IMR-90 (cell line): ENCODE results near the gene ZCCHC24. TPM values are rescaled to one million over a fixed set of nuclear protein-coding genes. Genes with fewer than 3 reads are reported as not detected.

Source experiments
- ATAC-seq: fragments of 200-7000 bp; cut with Tn5 transposase; 2 replicates; pipeline ENCODE4 v1.9.1; 2020; ENCODE audit warnings: low read depth, mild to moderate bottlenecking, moderate library complexity
- BruUV-seq: library from RNA; stranded (reverse); fragments of 400-500 nt; replicated peaks from 2 replicates; lab custom pipeline; 2021; lab: Mats Ljungman, UMichigan
- CTCF ChIA-PET: fragments of 300-600 bp; formaldehyde crosslinking; extraction: SDS; loops from one replicate; lab custom pipeline; 2021; ENCODE audit warnings: antibody characterized with exemption; lab: Yijun Ruan, JAX
- POLR2A ChIA-PET: fragments of 300-600 bp; sonication (Branson Sonifier 250); formaldehyde crosslinking; loops from one replicate; lab custom pipeline; 2022; ENCODE audit warnings: antibody characterized with exemption; ENCODE audit not compliant: unreplicated experiment; lab: Charles Lee
- DNase-seq: peaks from one replicate; pipeline ENCODE4 v3.0.0; 2013
- H2AFZ ChIP-seq: replicated peaks from 2 replicates; pipeline ENCODE3; 2013; ENCODE audit warnings: low read length, mild to moderate bottlenecking; ENCODE audit not compliant: poor library complexity
- H2AK5ac ChIP-seq: 2 replicates; pipeline ENCODE4 v1.6.1; 2013; ENCODE audit warnings: low read depth, low read length, inconsistent platforms
- H2AK9ac ChIP-seq: replicated peaks from 2 replicates; pipeline ENCODE3; 2013; ENCODE audit warnings: mild to moderate bottlenecking, low read depth, low read length, moderate library complexity; ENCODE audit not compliant: poor library complexity
- H2BK120ac ChIP-seq: 2 replicates; pipeline ENCODE4 v1.6.1; 2013; ENCODE audit warnings: low read depth, low read length, inconsistent platforms
- H2BK15ac ChIP-seq: 3 replicates; pipeline ENCODE4 v1.6.1; 2013; ENCODE audit warnings: low read depth, low read length, inconsistent platforms
- H2BK20ac ChIP-seq: 2 replicates; pipeline ENCODE4 v1.6.1; 2013; ENCODE audit warnings: low read depth, mild to moderate bottlenecking, inconsistent platforms, low read length, moderate library complexity
- H2BK5ac ChIP-seq: 2 replicates; pipeline ENCODE4 v1.6.1; 2013; ENCODE audit warnings: mild to moderate bottlenecking, low read depth, low read length, inconsistent platforms; ENCODE audit not compliant: poor library complexity, severe bottlenecking
- H3K14ac ChIP-seq: replicated peaks from 2 replicates; pipeline ENCODE4 v1.6.1; 2013; ENCODE audit warnings: low read depth, low read length, inconsistent platforms
- H3K18ac ChIP-seq: 2 replicates; pipeline ENCODE4 v1.6.1; 2013; ENCODE audit warnings: low read depth, low read length, control low read depth
- H3K23ac ChIP-seq: 2 replicates; pipeline ENCODE4 v1.6.1; 2013; ENCODE audit warnings: low read depth, low read length, inconsistent platforms
- H3K27ac ChIP-seq: 2 replicates; pipeline ENCODE4 v1.5.1; 2013; ENCODE audit warnings: mild to moderate bottlenecking, control low read depth, low read length; ENCODE audit not compliant: insufficient read depth
- H3K27me3 ChIP-seq: 2 replicates; pipeline ENCODE4 v1.6.1; 2013; ENCODE audit warnings: low read length; ENCODE audit not compliant: control insufficient read depth, insufficient read depth
- H3K36me3 ChIP-seq: 2 replicates; pipeline ENCODE4 v1.6.1; 2013; ENCODE audit warnings: low read length, mixed read lengths; ENCODE audit not compliant: control insufficient read depth, insufficient read depth
- H3K4ac ChIP-seq: 2 replicates; pipeline ENCODE4 v1.6.1; 2013; ENCODE audit warnings: low read depth, low read length, inconsistent platforms
- H3K4me1 ChIP-seq: 2 replicates; pipeline ENCODE4 v1.6.1; 2013; ENCODE audit warnings: low read length, mixed read lengths; ENCODE audit not compliant: control insufficient read depth, insufficient read depth
- H3K4me2 ChIP-seq: 2 replicates; pipeline ENCODE4 v1.6.1; 2013; ENCODE audit warnings: low read depth, mild to moderate bottlenecking, control low read depth, low read length, moderate library complexity
- H3K4me3 ChIP-seq: 2 replicates; pipeline ENCODE4 v1.5.1; 2013; ENCODE audit warnings: low read depth, mild to moderate bottlenecking, control low read depth, low read length, moderate library complexity; ENCODE audit not compliant: insufficient read depth
- H3K56ac ChIP-seq: 2 replicates; pipeline ENCODE4 v1.6.1; 2013; ENCODE audit warnings: low read length, inconsistent platforms; ENCODE audit not compliant: insufficient read depth; ENCODE audit errors: extremely low read depth
- H3K79me1 ChIP-seq, 2 experiments: 2 replicates each; pipeline ENCODE4 v1.6.1; 2013; ENCODE audit warnings: low read length in 2 of 2, inconsistent platforms in 1 of 2, low read depth in 1 of 2
- H3K9ac ChIP-seq: 2 replicates; pipeline ENCODE4 v1.6.1; 2013; ENCODE audit warnings: low read depth, low read length, control low read depth
- H3K9me1 ChIP-seq: 2 replicates; pipeline ENCODE4 v1.6.1; 2013; ENCODE audit warnings: low read length, inconsistent platforms; ENCODE audit not compliant: insufficient read depth
- H3K9me3 ChIP-seq: 2 replicates; pipeline ENCODE4 v1.6.1; 2013; ENCODE audit warnings: low read length; ENCODE audit not compliant: control insufficient read depth, insufficient read depth
- H4K20me1 ChIP-seq: 2 replicates; pipeline ENCODE4 v1.6.1; 2013; ENCODE audit warnings: low read length, inconsistent platforms; ENCODE audit not compliant: insufficient read depth
- H4K5ac ChIP-seq: 2 replicates; pipeline ENCODE4 v1.6.1; 2013; ENCODE audit warnings: mild to moderate bottlenecking, low read depth, low read length, control low read depth
- H4K8ac ChIP-seq, 2 experiments: 2 replicates each; pipeline ENCODE4 v1.6.1; 2013; ENCODE audit warnings: low read depth in 2 of 2, low read length in 2 of 2, control low read depth in 1 of 2, inconsistent platforms in 1 of 2
- H4K91ac ChIP-seq: 2 replicates; pipeline ENCODE4 v1.6.1; 2013; ENCODE audit warnings: low read depth, low read length, inconsistent platforms; ENCODE audit not compliant: insufficient read depth
- CEBPB ChIP-seq: IDR thresholded peaks from 2 replicates; pipeline ENCODE4 v1.6.1; 2012; ENCODE audit warnings: low read depth, low read length, improper control_type of control experiment
- MXI1 ChIP-seq: IDR thresholded peaks from 2 replicates; pipeline ENCODE4 v1.6.1; 2012; ENCODE audit warnings: low read depth, mild to moderate bottlenecking, low read length, moderate library complexity, borderline replicate concordance
- NFE2L2 ChIP-seq: fragments of 150-350 bp; IDR thresholded peaks from 2 replicates; pipeline ENCODE4 v1.6.1; 2016; ENCODE audit warnings: low read depth, mild to moderate bottlenecking, low read length
- WGBS, 2 experiments: methylation state at CpG; one replicate each; pipeline versions ENCODE4 v1.1.5 to v1.1.7; 2013; ENCODE audit warnings: missing lambda C conversion rate in 2 of 2; ENCODE audit not compliant: insufficient read length in 1 of 2; ENCODE audit errors: extremely low coverage in 2 of 2; 5-methylcytosine and 5-hydroxymethylcytosine counted together
- dilution Hi-C: fragments of 300-500 bp; cut with HindIII; formaldehyde crosslinking; loops from one replicate; pipeline ENCODE4 v1.14.3; 2018; ENCODE audit warnings: low sequenced_read_pairs; ENCODE audit not compliant: unreplicated experiment
- in situ Hi-C: fragments of 300-500 bp; cut with MboI; formaldehyde crosslinking; loops from 3 replicates; pipeline ENCODE4 v1.14.3; 2019; ENCODE audit warnings: low sequenced_read_pairs, inconsistent platforms, mixed read lengths
- intact Hi-C: fragments of 100-400 bp; cut with micrococcal nuclease; formaldehyde crosslinking; loops from 2 replicates; pipeline ENCODE4 v1.10.0; 2022
- polyA plus RNA-seq, 3 experiments: library from polyadenylated mRNA; depleted of rRNA; stranded (reverse); fragments of >200 nt; gene quantifications; 2 replicates each; pipeline ENCODE4 v1.2.3, GENCODE V29; 2012; ENCODE audit warnings: low replicate concordance in 1 of 3
- total RNA-seq: library from RNA; depleted of rRNA; stranded (reverse); fragments of >200 nt; gene quantifications from 2 replicates; pipeline ENCODE4 v1.2.3, GENCODE V29; 2012
- TF ChIP-seq, protein P1 (sequence below): fragments of 150-350 bp; IDR thresholded peaks from 2 replicates; pipeline ENCODE4 v1.6.1; 2016; ENCODE audit warnings: low read depth, mild to moderate bottlenecking, low read length, moderate library complexity, borderline replicate concordance

Gene ZCCHC24
- total and polyA plus RNA-seq, 2 of the 4 experiments (the other 2 are of a cell fraction), result 15.1 to 25.9 TPM

DNA sequence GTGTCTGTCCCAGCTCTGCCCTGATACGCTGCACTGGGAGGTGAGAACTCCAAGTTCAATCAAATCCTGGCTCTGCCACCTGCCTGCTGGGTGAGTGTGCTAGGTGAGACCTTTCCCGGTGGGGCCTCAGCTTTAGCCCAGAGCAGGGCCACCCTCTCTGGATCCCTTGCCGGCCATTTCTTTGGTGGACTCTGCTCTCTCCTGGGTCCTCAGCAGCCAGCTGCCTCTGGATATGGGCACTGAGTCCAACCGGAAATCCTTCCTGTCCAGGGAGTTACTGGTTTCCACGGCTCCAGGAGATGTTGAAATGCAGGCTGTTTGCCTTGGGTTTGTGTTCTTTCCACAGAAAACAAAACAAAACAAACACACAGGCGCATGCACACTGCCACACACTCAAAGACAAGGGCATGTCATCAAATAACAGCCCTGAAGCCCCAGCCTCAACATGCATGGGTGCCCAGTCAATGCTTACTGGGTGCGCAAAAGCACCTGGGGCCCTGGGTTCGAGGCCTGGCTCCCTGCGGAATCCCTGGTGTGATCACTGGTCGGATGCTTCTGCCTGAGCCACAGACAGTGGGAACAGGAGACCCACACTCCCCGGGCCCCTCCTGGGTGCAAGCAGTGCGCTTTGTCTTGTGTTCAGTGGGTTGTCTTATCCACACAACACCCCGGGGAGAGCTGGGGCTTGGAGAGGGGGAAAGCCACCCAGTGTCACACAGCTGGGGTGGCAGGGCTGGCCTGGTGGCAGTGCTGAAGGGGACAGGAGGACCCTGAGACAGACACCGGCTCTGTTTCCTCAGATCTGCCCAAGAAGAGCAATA is 65.1 kb downstream of the ZCCHC24 start:
- Histone ChIP-seq H2AK5ac (peak overlapping the region; percentile 92), H4K8ac (peak overlapping the region; percentile 61 to 94; a peak in 3 of 4 replicates), H4K5ac (peak overlapping the region; percentile 37; the same call in 1 of the 2 replicates), H2AFZ (peak overlapping the region; percentile 64), H3K27ac (peak overlapping the region; percentile 79), H2BK120ac (peak overlapping the region; percentile 94), H3K9me1 (peaks cover 25% of the 10 kb centered on the region), H3K18ac (no peak overlapping the region), H3K36me3 (peaks cover 13% of the 10 kb centered on the region; the same call in 1 of the 2 replicates), H2BK15ac (peak overlapping the region; percentile 76; the same call in 1 of the 3 replicates), H3K23ac (peak overlapping the region; percentile 52; the same call in 1 of the 2 replicates), H2BK20ac (peak overlapping the region; percentile 30; the same call in 1 of the 2 replicates), H2AK9ac (peak overlapping the region; percentile 83), H3K4me3 (no peak overlapping the region), H3K4me1 (peaks cover 33% of the 10 kb centered on the region), H2BK5ac (peak overlapping the region; percentile 31), H4K20me1 (no peaks in the 10 kb centered on the region), H3K79me1 (peaks cover 3 to 18% of the 10 kb centered on the region in 2 experiments; a peak in 1 of 4 replicates), H3K14ac (peak overlapping the region; percentile 64; the same call in 1 of the 2 replicates), H3K56ac (no peak overlapping the region), H3K4ac (peak overlapping the region; percentile 84), H4K91ac (peak overlapping the region; percentile 95), H3K27me3 (no peaks in the 10 kb centered on the region), H3K9me3 (no peaks in the 10 kb centered on the region), H3K9ac (no peak overlapping the region), H3K4me2 (no peak overlapping the region)
- CTCF ChIA-PET, result no interaction called here
- ATAC-seq, result peak; percentile 5; the same call in 1 of the 2 replicates
- no TSS peak for BruUV-seq
- intact Hi-C loops, result no loop called here
- POLR2A ChIA-PET, result interaction anchor here (0.6 kb wide), 1 partner anchor 685 kb away, joined by 3 read pairs; no protein-coding TSS in a partner anchor
- in situ Hi-C loops, result loop anchor here (25.0 kb wide), 1 partner anchor 107 kb away; no protein-coding TSS in a partner anchor
- TF ChIP-seq NFE2L2 (no peak), MXI1 (no peak), CEBPB (peak; percentile 62)
- TF ChIP-seq, protein P1, sequence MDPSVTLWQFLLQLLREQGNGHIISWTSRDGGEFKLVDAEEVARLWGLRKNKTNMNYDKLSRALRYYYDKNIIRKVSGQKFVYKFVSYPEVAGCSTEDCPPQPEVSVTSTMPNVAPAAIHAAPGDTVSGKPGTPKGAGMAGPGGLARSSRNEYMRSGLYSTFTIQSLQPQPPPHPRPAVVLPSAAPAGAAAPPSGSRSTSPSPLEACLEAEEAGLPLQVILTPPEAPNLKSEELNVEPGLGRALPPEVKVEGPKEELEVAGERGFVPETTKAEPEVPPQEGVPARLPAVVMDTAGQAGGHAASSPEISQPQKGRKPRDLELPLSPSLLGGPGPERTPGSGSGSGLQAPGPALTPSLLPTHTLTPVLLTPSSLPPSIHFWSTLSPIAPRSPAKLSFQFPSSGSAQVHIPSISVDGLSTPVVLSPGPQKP, result peak; percentile 86; the same call in 1 of the 2 replicates
- WGBS, 2 experiments, result 100% methylated on average over 1 of the region's 14 CpGs; no CpG with 5 or more reads in 1 of the 2 experiments
- peak; percentile 44 for DNase-seq
- dilution Hi-C loops, result no loop called here
